Measurements from ENCODE around the gene CNIH1. TPM values are rescaled to one million over a fixed set of nuclear protein-coding genes. Genes with fewer than 3 reads are reported as not detected.
A peak's percentile ranks its signal among the peaks of the same experiment; 100 is the strongest.

Gene CNIH1
- total and polyA plus RNA-seq, 2 of the 13 experiments (the other 11 are each of a cell fraction or from before 2014, with no cell fraction given) = 166 to 421 TPM

- TF ChIP-seq ZNF367 (CRISPR knock-in tag; IDR thresholded peaks at IDR 0.05; ENCODE audit: borderline replicate concordance) (no peak), ZBTB3 (CRISPR knock-in tag; IDR thresholded peaks at IDR 0.05; ENCODE audit: borderline replicate concordance, low read depth) (no peak), NBN (conservative IDR thresholded peaks at IDR 0.05) (no peak), ZMYM2 (CRISPR knock-in tag; IDR thresholded peaks at IDR 0.05) (no peak), ZFP62 (CRISPR knock-in tag; IDR thresholded peaks at IDR 0.05) (no peak), STAG1 (CRISPR knock-in tag; IDR thresholded peaks at IDR 0.05) (no peak; the same call in 1 of the 2 replicates), PHF21A (CRISPR knock-in tag; IDR thresholded peaks at IDR 0.05) (peak; percentile 75; the same call in 1 of the 2 replicates), ZNF552 (CRISPR knock-in tag; IDR thresholded peaks at IDR 0.05; ENCODE audit: borderline replicate concordance) (no peak), NFE2 (CRISPR knock-in tag; IDR thresholded peaks at IDR 0.05) (peak; percentile 63; the same call in 1 of the 2 replicates), MXI1 (IDR thresholded peaks at IDR 0.05; ENCODE audit: borderline replicate concordance, low read depth, low read length) (no peak), ZNF777 (CRISPR knock-in tag; IDR thresholded peaks at IDR 0.05) (no peak), BCL6 (CRISPR knock-in tag; IDR thresholded peaks at IDR 0.05) (peak; percentile 80), YEATS4 (CRISPR knock-in tag; IDR thresholded peaks at IDR 0.05; ENCODE audit: borderline replicate concordance) (peak; percentile 52; the same call in 1 of the 2 replicates), MAFK (conservative IDR thresholded peaks at IDR 0.05 in 1 of 2, IDR thresholded peaks at IDR 0.05 in 1 of 2; ENCODE audit: low read length in 2 of 2) (peak; percentile 50 to 75), NFE2L1 (CRISPR knock-in tag; IDR thresholded peaks at IDR 0.05; ENCODE audit: borderline replicate concordance) (no peak), ZNF232 (CRISPR knock-in tag; IDR thresholded peaks at IDR 0.05; ENCODE audit: borderline replicate concordance) (no peak), ZNF678 (CRISPR knock-in tag; IDR thresholded peaks at IDR 0.05) (no peak), ZNF205 (CRISPR knock-in tag; IDR thresholded peaks at IDR 0.05) (no peak), KDM3A (CRISPR knock-in tag; IDR thresholded peaks at IDR 0.05; ENCODE audit: low read depth) (no peak)
- TF ChIP-seq, protein P1, sequence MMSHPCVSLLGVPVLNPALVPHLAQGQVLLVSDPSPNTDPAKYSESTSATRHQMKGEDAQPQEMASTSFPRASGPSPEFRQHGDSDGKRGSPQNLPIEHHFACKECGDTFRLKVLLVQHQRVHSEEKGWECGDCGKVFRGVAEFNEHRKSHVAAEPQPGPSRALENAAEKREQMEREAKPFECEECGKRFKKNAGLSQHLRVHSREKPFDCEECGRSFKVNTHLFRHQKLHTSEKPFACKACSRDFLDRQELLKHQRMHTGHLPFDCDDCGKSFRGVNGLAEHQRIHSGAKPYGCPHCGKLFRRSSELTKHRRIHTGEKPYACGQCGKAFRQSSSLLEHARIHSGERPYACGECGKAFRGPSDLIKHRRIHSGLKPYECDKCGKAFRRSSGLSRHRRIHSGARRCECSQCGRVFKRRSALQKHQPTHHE (CRISPR knock-in tag; IDR thresholded peaks at IDR 0.05; ENCODE audit: borderline replicate concordance) = no peak
- TF ChIP-seq, protein P2, sequence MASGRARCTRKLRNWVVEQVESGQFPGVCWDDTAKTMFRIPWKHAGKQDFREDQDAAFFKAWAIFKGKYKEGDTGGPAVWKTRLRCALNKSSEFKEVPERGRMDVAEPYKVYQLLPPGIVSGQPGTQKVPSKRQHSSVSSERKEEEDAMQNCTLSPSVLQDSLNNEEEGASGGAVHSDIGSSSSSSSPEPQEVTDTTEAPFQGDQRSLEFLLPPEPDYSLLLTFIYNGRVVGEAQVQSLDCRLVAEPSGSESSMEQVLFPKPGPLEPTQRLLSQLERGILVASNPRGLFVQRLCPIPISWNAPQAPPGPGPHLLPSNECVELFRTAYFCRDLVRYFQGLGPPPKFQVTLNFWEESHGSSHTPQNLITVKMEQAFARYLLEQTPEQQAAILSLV (CRISPR knock-in tag; IDR thresholded peaks at IDR 0.05; ENCODE audit: borderline replicate concordance) = no peak; the same call in 1 of the 2 replicates
- TF ChIP-seq, protein P3, sequence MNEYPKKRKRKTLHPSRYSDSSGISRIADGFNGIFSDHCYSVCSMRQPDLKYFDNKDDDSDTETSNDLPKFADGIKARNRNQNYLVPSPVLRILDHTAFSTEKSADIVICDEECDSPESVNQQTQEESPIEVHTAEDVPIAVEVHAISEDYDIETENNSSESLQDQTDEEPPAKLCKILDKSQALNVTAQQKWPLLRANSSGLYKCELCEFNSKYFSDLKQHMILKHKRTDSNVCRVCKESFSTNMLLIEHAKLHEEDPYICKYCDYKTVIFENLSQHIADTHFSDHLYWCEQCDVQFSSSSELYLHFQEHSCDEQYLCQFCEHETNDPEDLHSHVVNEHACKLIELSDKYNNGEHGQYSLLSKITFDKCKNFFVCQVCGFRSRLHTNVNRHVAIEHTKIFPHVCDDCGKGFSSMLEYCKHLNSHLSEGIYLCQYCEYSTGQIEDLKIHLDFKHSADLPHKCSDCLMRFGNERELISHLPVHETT (CRISPR knock-in tag; conservative IDR thresholded peaks at IDR 0.05) = no peak
- TF ChIP-seq, protein P4, sequence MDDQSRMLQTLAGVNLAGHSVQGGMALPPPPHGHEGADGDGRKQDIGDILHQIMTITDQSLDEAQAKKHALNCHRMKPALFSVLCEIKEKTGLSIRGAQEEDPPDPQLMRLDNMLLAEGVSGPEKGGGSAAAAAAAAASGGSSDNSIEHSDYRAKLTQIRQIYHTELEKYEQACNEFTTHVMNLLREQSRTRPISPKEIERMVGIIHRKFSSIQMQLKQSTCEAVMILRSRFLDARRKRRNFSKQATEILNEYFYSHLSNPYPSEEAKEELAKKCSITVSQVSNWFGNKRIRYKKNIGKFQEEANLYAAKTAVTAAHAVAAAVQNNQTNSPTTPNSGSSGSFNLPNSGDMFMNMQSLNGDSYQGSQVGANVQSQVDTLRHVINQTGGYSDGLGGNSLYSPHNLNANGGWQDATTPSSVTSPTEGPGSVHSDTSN (CRISPR knock-in tag; IDR thresholded peaks at IDR 0.05; ENCODE audit: borderline replicate concordance) = no peak
- TF ChIP-seq, protein P5, sequence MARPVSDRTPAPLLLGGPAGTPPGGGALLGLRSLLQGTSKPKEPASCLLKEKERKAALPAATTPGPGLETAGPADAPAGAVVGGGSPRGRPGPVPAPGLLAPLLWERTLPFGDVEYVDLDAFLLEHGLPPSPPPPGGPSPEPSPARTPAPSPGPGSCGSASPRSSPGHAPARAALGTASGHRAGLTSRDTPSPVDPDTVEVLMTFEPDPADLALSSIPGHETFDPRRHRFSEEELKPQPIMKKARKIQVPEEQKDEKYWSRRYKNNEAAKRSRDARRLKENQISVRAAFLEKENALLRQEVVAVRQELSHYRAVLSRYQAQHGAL (CRISPR knock-in tag; IDR thresholded peaks at IDR 0.05; ENCODE audit: not compliant biosample characterization) = no peak
- TF ChIP-seq, protein P6, sequence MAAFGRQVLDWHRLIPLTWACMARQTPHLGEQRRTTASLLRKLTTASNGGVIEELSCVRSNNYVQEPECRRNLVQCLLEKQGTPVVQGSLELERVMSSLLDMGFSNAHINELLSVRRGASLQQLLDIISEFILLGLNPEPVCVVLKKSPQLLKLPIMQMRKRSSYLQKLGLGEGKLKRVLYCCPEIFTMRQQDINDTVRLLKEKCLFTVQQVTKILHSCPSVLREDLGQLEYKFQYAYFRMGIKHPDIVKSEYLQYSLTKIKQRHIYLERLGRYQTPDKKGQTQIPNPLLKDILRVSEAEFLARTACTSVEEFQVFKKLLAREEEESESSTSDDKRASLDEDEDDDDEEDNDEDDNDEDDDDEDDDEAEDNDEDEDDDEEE (CRISPR knock-in tag; IDR thresholded peaks at IDR 0.05) = no peak
These were observed 6.1 kb upstream of the CNIH1 start (continued) for GRCh38 chr14:54447231-54447692.

Measured in HepG2 (cell line).